K562 (cell line): ENCODE data around the gene PLA2G2C. TPM values are rescaled to one million over a fixed set of nuclear protein-coding genes. Genes with fewer than 3 reads are reported as not detected.

Experiments
- ATAC-seq: fragments of 200-7000 bp; cut with Tn5 transposase; 3 replicates; pipeline ENCODE4 v1.9.1; 2020; ENCODE audit warnings: moderate library complexity
- BruUV-seq: library from RNA; stranded (reverse); fragments of 400-500 nt; replicated peaks from 2 replicates; lab custom pipeline; 2021; lab: Mats Ljungman, UMichigan
- CTCF ChIA-PET: fragments of 300-600 bp; formaldehyde crosslinking; extraction: SDS; loops from one replicate; lab custom pipeline; 2021; ENCODE audit warnings: low intra/inter-chr PET ratio; lab: Yijun Ruan, JAX
- POLR2A ChIA-PET: fragments of 300-600, 350-650 bp; sonication (Branson Sonifier 250); formaldehyde crosslinking; extraction: SDS; loops from one replicate; lab custom pipeline; 2021; ENCODE audit warnings: antibody characterized with exemption, inconsistent platforms; lab: Yijun Ruan, JAX
- DNase-seq, 4 experiments: peaks; one replicate each; pipeline versions ENCODE4 v3.0.0 to v3.0.0-alpha.2; 2011 to 2018; ENCODE audit warnings: low spot score in 3 of 4, mixed read lengths in 3 of 4; ENCODE audit errors: extremely low read depth in 1 of 4
- FAIRE-seq: peaks from 2 replicates; lab custom pipeline; 2011; peaks lifted over from hg19 to GRCh38; lab: Jason Lieb, UNC
- H2AFZ ChIP-seq: 2 replicates; pipeline ENCODE4 v1.6.0; 2011; ENCODE audit warnings: low read depth, low read length, control low read depth, inconsistent platforms
- H3K27ac ChIP-seq: fragments of 200-600 bp; 3 replicates; pipeline ENCODE4 v1.8.0; 2011; ENCODE audit warnings: low read depth, mild to moderate bottlenecking, control low read depth, inconsistent platforms, low read length, moderate library complexity, mixed read lengths; ENCODE audit errors: extremely low read depth
- H3K27me3 ChIP-seq, 2 experiments: fragments of 300-600 bp in 1 of 2; 2 replicates in 1 of 2; 3 replicates in 1 of 2; pipeline versions ENCODE4 v1.6.0 to v1.8.0; 2011; ENCODE audit warnings: inconsistent platforms in 2 of 2, low read length in 2 of 2, mild to moderate bottlenecking in 1 of 2, mixed read lengths in 1 of 2, moderate library complexity in 1 of 2; ENCODE audit not compliant: control insufficient read depth in 2 of 2, insufficient read depth in 2 of 2
- H3K36me3 ChIP-seq: fragments of 300-600 bp; 3 replicates; pipeline ENCODE4 v1.8.0; 2011; ENCODE audit warnings: mild to moderate bottlenecking, low read length, inconsistent platforms; ENCODE audit not compliant: control insufficient read depth, insufficient read depth
- H3K4me1 ChIP-seq, 2 experiments: fragments of 200-600 bp in 1 of 2; replicated peaks in 1 of 2; 2 replicates in 1 of 2; 3 replicates in 1 of 2; pipeline versions ENCODE4 v1.5.1 to v1.8.0; 2011; ENCODE audit warnings: inconsistent platforms in 2 of 2, low read length in 2 of 2, mild to moderate bottlenecking in 1 of 2, mixed read lengths in 1 of 2, moderate library complexity in 1 of 2; ENCODE audit not compliant: control insufficient read depth in 2 of 2, insufficient read depth in 2 of 2
- H3K4me2 ChIP-seq: 2 replicates; pipeline ENCODE4 v1.6.1; 2011; ENCODE audit warnings: low read length, control low read depth, inconsistent platforms, mixed read lengths; ENCODE audit not compliant: insufficient read depth
- H3K4me3 ChIP-seq: fragments of 200-600 bp; sonication (generic), shearing (Covaris generic); 2 replicates; pipeline ENCODE4 v1.5.1; 2016; ENCODE audit warnings: control low read depth, inconsistent platforms
- H3K79me2 ChIP-seq: fragments of 200-600 bp; 3 replicates; pipeline ENCODE4 v1.8.0; 2011; ENCODE audit warnings: low read length, inconsistent platforms; ENCODE audit not compliant: control insufficient read depth, insufficient read depth
- H3K9ac ChIP-seq, 2 experiments: 2 replicates each; pipeline versions ENCODE4 v1.6.0 to v1.6.1; 2011; ENCODE audit warnings: low read depth in 2 of 2, low read length in 2 of 2, control low read depth in 1 of 2, inconsistent platforms in 1 of 2, mild to moderate bottlenecking in 1 of 2, mixed read lengths in 1 of 2; ENCODE audit not compliant: insufficient read depth in 1 of 2
- H3K9me1 ChIP-seq: one replicate; pipeline ENCODE4 v1.6.0; 2011; ENCODE audit warnings: inconsistent platforms, mild to moderate bottlenecking, low read length, moderate library complexity; ENCODE audit not compliant: control insufficient read depth, insufficient read depth
- H3K9me3 ChIP-seq: replicated peaks from 2 replicates; pipeline ENCODE4 v1.5.1; 2011; ENCODE audit warnings: low read depth, low read length, inconsistent platforms; ENCODE audit not compliant: control insufficient read depth, insufficient read depth
- H4K20me1 ChIP-seq: replicated peaks from 2 replicates; pipeline ENCODE4 v1.6.1; 2011; ENCODE audit warnings: low read length, inconsistent platforms, mixed read lengths; ENCODE audit not compliant: control insufficient read depth, insufficient read depth
- ARID1B ChIP-seq: fragments of 450-650 bp; IDR thresholded peaks from 2 replicates; pipeline ENCODE4 v1.6.1; 2016; ENCODE audit warnings: antibody characterized with exemption, mild to moderate bottlenecking, inconsistent platforms
- ARID3A ChIP-seq: IDR thresholded peaks from 2 replicates; pipeline ENCODE4 v1.6.1; 2012; ENCODE audit warnings: low read depth, low read length, improper control_type of control experiment, borderline replicate concordance
- CEBPB ChIP-seq: fragments of 450-650 bp; IDR thresholded peaks from 2 replicates; pipeline ENCODE4 v1.6.1; 2016; ENCODE audit warnings: missing genetic modification characterization, missing compliant biosample characterization
- HCFC1 ChIP-seq: IDR thresholded peaks from 2 replicates; pipeline ENCODE4 v1.6.1; 2012; ENCODE audit warnings: low read depth, low read length, improper control_type of control experiment
- HDAC6 ChIP-seq: IDR thresholded peaks from 2 replicates; pipeline ENCODE4 v1.6.1; 2012; ENCODE audit warnings: low read depth, mild to moderate bottlenecking, control low read depth, inconsistent platforms, low read length, moderate library complexity
- JUN ChIP-seq, 2 experiments: sonication (generic) in 1 of 2; formaldehyde crosslinking in 1 of 2; IDR thresholded peaks; 2 replicates each; pipeline versions ENCODE4 v1.6.1 to v1.8.0; 2012 to 2022; ENCODE audit warnings: borderline replicate concordance in 2 of 2, mild to moderate bottlenecking in 2 of 2, improper control_type of control experiment in 1 of 2, low read depth in 1 of 2, low read length in 1 of 2, missing genetic modification reagents in 1 of 2
- NCOA1 ChIP-seq: fragments of 450-650 bp; IDR thresholded peaks from 2 replicates; pipeline ENCODE4 v1.6.1; 2016; ENCODE audit warnings: low read depth
- NELFE ChIP-seq: IDR thresholded peaks from 2 replicates; pipeline ENCODE4 v1.6.1; 2011; ENCODE audit warnings: mild to moderate bottlenecking; ENCODE audit not compliant: insufficient read depth, insufficient read length
- PTBP1 ChIP-seq: fragments of 200-400 bp; formaldehyde crosslinking; IDR thresholded peaks from 2 replicates; pipeline ENCODE4 v1.6.1; 2017; ENCODE audit warnings: low read depth, low read length
- SMAD1 ChIP-seq: fragments of 150-350 bp; IDR thresholded peaks from 2 replicates; pipeline ENCODE4 v1.6.1; 2014; ENCODE audit warnings: low read length, low read depth; ENCODE audit not compliant: partially characterized antibody
- SNAPC5 ChIP-seq: fragments of 250-450 bp; sonication (Bioruptor Pico); IDR thresholded peaks from 2 replicates; pipeline ENCODE4 v1.8.0; 2021; ENCODE audit warnings: moderate library complexity, mild to moderate bottlenecking, inconsistent platforms
- SP2 ChIP-seq: IDR thresholded peaks from 2 replicates; pipeline ENCODE4 v1.6.1; 2011; ENCODE audit warnings: mild to moderate bottlenecking, low read depth, low read length, moderate library complexity; ENCODE audit not compliant: poor library complexity, severe bottlenecking; ENCODE audit errors: extremely low read depth
- U2AF2 ChIP-seq: fragments of 200-400 bp; formaldehyde crosslinking; optimal IDR thresholded peaks from 2 replicates; pipeline ENCODE3; 2017; ENCODE audit warnings: low read depth, mild to moderate bottlenecking, low read length
- ZBTB33 ChIP-seq: sonication (generic); formaldehyde crosslinking; IDR thresholded peaks from 2 replicates; pipeline ENCODE4 v1.8.1; 2023; ENCODE audit warnings: mild to moderate bottlenecking, missing genetic modification reagents
- ZC3H11A ChIP-seq: IDR thresholded peaks from 2 replicates; pipeline ENCODE4 v1.6.1; 2012; ENCODE audit warnings: low read depth, low read length, improper control_type of control experiment
- ZNF174 ChIP-seq: fragments of 250-450 bp; sonication (Bioruptor Pico); IDR thresholded peaks from 2 replicates; pipeline ENCODE4 v1.4.0; 2020; ENCODE audit warnings: mild to moderate bottlenecking
- ZNF184 ChIP-seq: sonication (generic); formaldehyde crosslinking; IDR thresholded peaks from 2 replicates; pipeline ENCODE4 v1.5.0; 2020; ENCODE audit warnings: missing genetic modification reagents
- ZNF239 ChIP-seq: fragments of 250-450 bp; sonication (Bioruptor Pico); IDR thresholded peaks from 2 replicates; pipeline ENCODE4 v1.4.0; 2020; ENCODE audit warnings: mild to moderate bottlenecking
- ZNF75A ChIP-seq: fragments of 450-650 bp; formaldehyde crosslinking; IDR thresholded peaks from 2 replicates; pipeline ENCODE4 v1.4.0; 2020; ENCODE audit warnings: mild to moderate bottlenecking
- whole genome bisulfite sequencing: fragments of 100-300 bp; shearing (Covaris generic); methylation state at CpG from one replicate; pipeline ENCODE4 v1.1.6; 2016; ENCODE audit warnings: low coverage, mixed read lengths; ENCODE audit not compliant: insufficient coverage; ENCODE audit errors: missing lambda C conversion rate; 5-methylcytosine and 5-hydroxymethylcytosine counted together
- in situ Hi-C: fragments of 300-500 bp; cut with MboI; formaldehyde crosslinking; loops from 4 replicates; pipeline ENCODE4 v1.15.0; 2018; ENCODE audit warnings: inconsistent platforms, mixed read lengths
- intact Hi-C: fragments of 100-400 bp; cut with micrococcal nuclease; formaldehyde crosslinking; loops from 2 replicates; pipeline ENCODE4 v1.14.2; 2022
- polyA plus RNA-seq, 8 experiments: library from polyadenylated mRNA; depleted of rRNA in 4 of 8; stranded (reverse) in 5 of 8; unstranded in 3 of 8; fragments of >200 nt; fragmentation: Nextera tagmentation in 2 of 8; fragmentation: Illumina TruSeq in 1 of 8; extraction: Ambion mirVana in 2 of 8; extraction: Trizol in 1 of 8; gene quantifications; 2 replicates each; pipeline versions ENCODE4 v1.2.1 to v1.2.3, GENCODE V29; 2011 to 2014; ENCODE audit warnings: inconsistent platforms in 1 of 8, missing spikeins in 1 of 8
- total RNA-seq, 7 experiments: library from RNA; depleted of rRNA in 6 of 7; stranded (reverse); fragments of >200 nt in 6 of 7; fragmentation: Illumina TruSeq in 2 of 7; extraction: Trizol in 2 of 7; gene quantifications; 2 replicates each; pipeline versions ENCODE4 v1.2.1 to v1.2.3, GENCODE V29; 2011 to 2021; ENCODE audit warnings: low replicate concordance in 1 of 7

The PLA2G2C gene
- total and polyA plus RNA-seq, 9 of the 15 experiments (the other 6 are each of a cell fraction or from before 2014, with no cell fraction given): 0.14 to 0.49 (median 0.21) TPM

- Histone ChIP-seq H3K4me2 (no peak overlapping the region), H3K79me2 (no peaks in the 10 kb centered on the region), H3K4me1 (no peaks in the 10 kb centered on the region), H3K9ac (no peak overlapping the region), H3K36me3 (no peaks in the 10 kb centered on the region), H3K9me3 (no peaks in the 10 kb centered on the region), H3K4me3 (no peak overlapping the region), H3K9me1 (no peaks in the 10 kb centered on the region), H2AFZ (no peak overlapping the region), H3K27me3 (peaks cover 53 to 57% of the 10 kb centered on the region in 2 experiments), H3K27ac (no peak overlapping the region), H4K20me1 (no peaks in the 10 kb centered on the region)
- CTCF ChIA-PET: no interaction called here
- TF ChIP-seq SP2 (no peak), SNAPC5 (CRISPR knock-in tag) (no peak), ZC3H11A (no peak), ZBTB33 (no peak), PTBP1 (no peak), CEBPB (tag) (no peak), SMAD1 (no peak), NCOA1 (no peak), ZNF75A (CRISPR knock-in tag) (no peak), ZNF239 (CRISPR knock-in tag) (no peak), U2AF2 (no peak), ARID3A (no peak), ZNF174 (CRISPR knock-in tag) (no peak), NELFE (no peak), ZNF184 (CRISPR knock-in tag) (no peak), HCFC1 (no peak), JUN (IDR thresholded peaks at IDR 0.05; ENCODE audit: borderline replicate concordance, low read depth, low read length) (no peak), JUN (CRISPR knock-in tag; IDR thresholded peaks at IDR 0.05; ENCODE audit: borderline replicate concordance) (no peak), ARID1B (no peak), HDAC6 (no peak)
- FAIRE-seq: no peak
- BruUV-seq: no TSS peak
- intact Hi-C loops: no loop called here
- 0% methylated on average over 3 of the region's 3 CpGs for WGBS
- no peak for DNase-seq
- POLR2A ChIA-PET: no interaction called here
- ATAC-seq: no peak
- in situ Hi-C loops: no loop called here
Measured at GRCh38 chr1:20224546-20224945, 38.2 kb upstream of the PLA2G2C start.
